ENCODE results near the gene ZC3H12D.

The ZC3H12D gene

GRCh38 chr6:149451376-149452036 is 33.3 kb downstream of the ZC3H12D start:
- TF ChIP-seq, protein P1, sequence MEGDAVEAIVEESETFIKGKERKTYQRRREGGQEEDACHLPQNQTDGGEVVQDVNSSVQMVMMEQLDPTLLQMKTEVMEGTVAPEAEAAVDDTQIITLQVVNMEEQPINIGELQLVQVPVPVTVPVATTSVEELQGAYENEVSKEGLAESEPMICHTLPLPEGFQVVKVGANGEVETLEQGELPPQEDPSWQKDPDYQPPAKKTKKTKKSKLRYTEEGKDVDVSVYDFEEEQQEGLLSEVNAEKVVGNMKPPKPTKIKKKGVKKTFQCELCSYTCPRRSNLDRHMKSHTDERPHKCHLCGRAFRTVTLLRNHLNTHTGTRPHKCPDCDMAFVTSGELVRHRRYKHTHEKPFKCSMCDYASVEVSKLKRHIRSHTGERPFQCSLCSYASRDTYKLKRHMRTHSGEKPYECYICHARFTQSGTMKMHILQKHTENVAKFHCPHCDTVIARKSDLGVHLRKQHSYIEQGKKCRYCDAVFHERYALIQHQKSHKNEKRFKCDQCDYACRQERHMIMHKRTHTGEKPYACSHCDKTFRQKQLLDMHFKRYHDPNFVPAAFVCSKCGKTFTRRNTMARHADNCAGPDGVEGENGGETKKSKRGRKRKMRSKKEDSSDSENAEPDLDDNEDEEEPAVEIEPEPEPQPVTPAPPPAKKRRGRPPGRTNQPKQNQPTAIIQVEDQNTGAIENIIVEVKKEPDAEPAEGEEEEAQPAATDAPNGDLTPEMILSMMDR (IDR thresholded peaks at IDR 0.05), result no peak
- Histone ChIP-seq H3K27me3 (ENCODE audit: control insufficient read depth, insufficient read depth, low read length) (no peaks in the 10 kb centered on the region), H3K79me2 (no peaks in the 10 kb centered on the region), H3K9ac (no peak overlapping the region), H3K4me1 (peaks cover 17% of the 10 kb centered on the region), H3K4me2 (ENCODE audit: low read length) (peak overlapping the region; percentile 59), H3K36me3 (ENCODE audit: control insufficient read depth, insufficient read depth, low read length) (no peaks in the 10 kb centered on the region), H3K4me3 (ENCODE audit: low read depth, low read length) (no peak overlapping the region), H2AFZ (peak overlapping the region; percentile 95), H3K9me3 (ENCODE audit: control insufficient read depth, low read length) (no peaks in the 10 kb centered on the region), H3K27ac (no peak overlapping the region)

- no peaks in the 10 kb centered on the region for H3K36me3 ChIP-seq (ENCODE audit: control insufficient read depth, insufficient read depth, low read length)
- H3K9ac ChIP-seq, result no peak overlapping the region
- peaks cover 17% of the 10 kb centered on the region for H3K4me1 ChIP-seq
- no peaks in the 10 kb centered on the region for H3K79me2 ChIP-seq
- TF ChIP-seq, protein P1 (IDR thresholded peaks at IDR 0.05), result no peak
- no peak overlapping the region for H3K27ac ChIP-seq
- peak overlapping the region; percentile 95 for H2AFZ ChIP-seq
- no peaks in the 10 kb centered on the region for H3K9me3 ChIP-seq (ENCODE audit: control insufficient read depth, low read length)
- peak overlapping the region; percentile 22 for H3K4me3 ChIP-seq (ENCODE audit: low read depth, low read length)
- peak overlapping the region; percentile 59 for H3K4me2 ChIP-seq (ENCODE audit: low read length)
- H3K27me3 ChIP-seq (ENCODE audit: control insufficient read depth, insufficient read depth, low read length), result no peaks in the 10 kb centered on the region
These were observed 34.0 kb downstream of the ZC3H12D start for GRCh38 chr6:149450679-149451375.

DNA sequence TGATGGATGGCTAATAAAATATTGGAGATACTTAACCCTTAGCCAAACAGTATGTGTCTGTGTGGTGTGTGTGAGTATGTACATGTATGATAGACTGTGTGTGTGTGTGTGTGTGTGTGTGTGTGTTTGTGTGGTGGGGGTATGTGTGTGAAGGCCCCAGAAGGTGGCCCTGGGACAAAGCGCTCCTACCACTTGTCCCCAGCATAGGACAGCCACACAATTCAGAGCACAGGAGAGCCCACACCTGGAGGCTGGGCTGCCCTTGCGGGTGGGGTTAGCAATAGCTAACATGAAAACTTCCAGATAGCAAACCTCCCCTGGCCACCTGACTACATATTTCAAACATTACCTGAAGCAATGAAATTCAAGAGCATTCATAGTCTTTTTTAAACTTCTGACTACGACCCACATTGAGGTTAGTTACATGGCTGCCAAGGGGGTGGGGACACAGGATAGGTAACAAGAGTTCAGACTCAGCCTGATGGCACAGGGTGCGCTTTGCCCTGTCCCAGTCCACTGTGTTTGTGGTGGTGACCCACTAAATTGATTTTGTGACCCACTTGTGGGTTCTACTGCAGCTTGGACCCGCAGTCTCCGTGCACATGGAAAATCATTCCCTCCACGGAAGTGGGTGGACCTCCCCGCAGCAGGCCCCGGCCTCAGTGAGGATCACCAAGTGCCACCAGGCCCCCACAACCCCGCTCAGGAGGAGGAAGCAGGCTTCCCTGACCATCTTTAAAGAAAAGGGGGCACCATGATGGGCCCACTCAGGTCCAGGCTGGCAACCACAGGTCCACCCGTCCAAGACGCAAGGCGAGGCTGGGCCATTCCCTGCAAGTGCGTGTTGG is 34.8 kb downstream of the ZC3H12D start:
- Histone ChIP-seq H3K79me2 (no peaks in the 10 kb centered on the region), H3K4me3 (ENCODE audit: low read depth, low read length) (peak overlapping the region; percentile 22), H3K4me1 (peaks cover 16% of the 10 kb centered on the region), H3K27ac (no peak overlapping the region), H2AFZ (peak overlapping the region; percentile 95), H3K9ac (no peak overlapping the region), H3K27me3 (ENCODE audit: control insufficient read depth, insufficient read depth, low read length) (no peaks in the 10 kb centered on the region), H3K4me2 (ENCODE audit: low read length) (peak overlapping the region; percentile 59), H3K36me3 (ENCODE audit: control insufficient read depth, insufficient read depth, low read length) (no peaks in the 10 kb centered on the region), H3K9me3 (ENCODE audit: control insufficient read depth, low read length) (no peaks in the 10 kb centered on the region)
- TF ChIP-seq, protein P1 (IDR thresholded peaks at IDR 0.05), result no peak

DNA sequence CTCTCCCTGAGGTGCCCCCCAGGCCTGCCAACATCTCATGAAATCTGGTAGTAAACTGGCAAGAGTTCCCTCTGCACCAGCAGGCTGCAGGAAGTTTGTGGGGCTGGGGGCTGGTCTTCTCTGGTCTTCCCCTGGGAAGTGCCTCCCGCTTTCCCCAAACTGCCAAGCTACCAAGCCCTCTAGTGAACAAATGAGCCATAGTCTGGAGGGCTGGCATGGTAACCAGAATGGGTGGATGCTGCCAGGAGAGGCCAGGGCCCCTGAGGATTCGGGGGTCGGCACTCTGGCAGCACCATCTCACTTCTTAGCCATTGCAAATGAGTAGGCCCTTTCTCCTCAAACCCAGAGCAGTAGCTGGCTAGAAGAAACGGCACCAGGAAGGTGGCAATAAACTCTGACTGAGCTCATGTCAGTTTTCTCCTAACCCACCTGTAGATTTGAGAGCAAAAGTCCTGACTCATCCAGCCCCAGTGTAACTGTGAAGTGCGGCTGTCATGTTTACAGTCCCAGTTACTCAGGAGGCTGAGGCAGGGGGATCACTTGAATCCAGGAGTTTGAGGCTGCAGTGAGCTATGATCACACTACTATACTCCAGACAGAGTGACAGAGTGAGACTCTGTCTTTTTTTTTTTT is 35.9 kb downstream of the ZC3H12D start:
- TF ChIP-seq, protein P1 (IDR thresholded peaks at IDR 0.05), result no peak
- Histone ChIP-seq H3K27me3 (ENCODE audit: control insufficient read depth, insufficient read depth, low read length) (no peaks in the 10 kb centered on the region), H3K9ac (no peak overlapping the region), H2AFZ (no peak overlapping the region), H3K4me1 (peaks cover 5% of the 10 kb centered on the region), H3K79me2 (no peaks in the 10 kb centered on the region), H3K36me3 (ENCODE audit: control insufficient read depth, insufficient read depth, low read length) (no peaks in the 10 kb centered on the region), H3K27ac (no peak overlapping the region), H3K4me2 (ENCODE audit: low read length) (no peak overlapping the region), H3K4me3 (ENCODE audit: low read depth, low read length) (no peak overlapping the region), H3K9me3 (ENCODE audit: control insufficient read depth, low read length) (no peaks in the 10 kb centered on the region)

Measured in parathyroid adenoma (tissue), 2 donors.